ENCODE data around the gene OR6C68.
"Not testable (repeated sequence)": the region's sequence is repeated elsewhere in the genome, so short reads cannot be mapped to it uniquely, and the experiment has no call there.

The OR6C68 gene

GRCh38 chr12:55470088-55470829, 21.9 kb upstream of the OR6C68 start, which contains the start of gene OR6C70:
Gene OR6C70 (minus strand): TSS chr12:55470138. CDS start chr12:55470138, 0 bp downstream.
- TF ChIP-seq, protein P1, sequence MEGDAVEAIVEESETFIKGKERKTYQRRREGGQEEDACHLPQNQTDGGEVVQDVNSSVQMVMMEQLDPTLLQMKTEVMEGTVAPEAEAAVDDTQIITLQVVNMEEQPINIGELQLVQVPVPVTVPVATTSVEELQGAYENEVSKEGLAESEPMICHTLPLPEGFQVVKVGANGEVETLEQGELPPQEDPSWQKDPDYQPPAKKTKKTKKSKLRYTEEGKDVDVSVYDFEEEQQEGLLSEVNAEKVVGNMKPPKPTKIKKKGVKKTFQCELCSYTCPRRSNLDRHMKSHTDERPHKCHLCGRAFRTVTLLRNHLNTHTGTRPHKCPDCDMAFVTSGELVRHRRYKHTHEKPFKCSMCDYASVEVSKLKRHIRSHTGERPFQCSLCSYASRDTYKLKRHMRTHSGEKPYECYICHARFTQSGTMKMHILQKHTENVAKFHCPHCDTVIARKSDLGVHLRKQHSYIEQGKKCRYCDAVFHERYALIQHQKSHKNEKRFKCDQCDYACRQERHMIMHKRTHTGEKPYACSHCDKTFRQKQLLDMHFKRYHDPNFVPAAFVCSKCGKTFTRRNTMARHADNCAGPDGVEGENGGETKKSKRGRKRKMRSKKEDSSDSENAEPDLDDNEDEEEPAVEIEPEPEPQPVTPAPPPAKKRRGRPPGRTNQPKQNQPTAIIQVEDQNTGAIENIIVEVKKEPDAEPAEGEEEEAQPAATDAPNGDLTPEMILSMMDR (conservative IDR thresholded peaks at IDR 0.05) = no peak
- H3K27ac ChIP-seq = no peak within 1 kb of the TSS

DNA sequence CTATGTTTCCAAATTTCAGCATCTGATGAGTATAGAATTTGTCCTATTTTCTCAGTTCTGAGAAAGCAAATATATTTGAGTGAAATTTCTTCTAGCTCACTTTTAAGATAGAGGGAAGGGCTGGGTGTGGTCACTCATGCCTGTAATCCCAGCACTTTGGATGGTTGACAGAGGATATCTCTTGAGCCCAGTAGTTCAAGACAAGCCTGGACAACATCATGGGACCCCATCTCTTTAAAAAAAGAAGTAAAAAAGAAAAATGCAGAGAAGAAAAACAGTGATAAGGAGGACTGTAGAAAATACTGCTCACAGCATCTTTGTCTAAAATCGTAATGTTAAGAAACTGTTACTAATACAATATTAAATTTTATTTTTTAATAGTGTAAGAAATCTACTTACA, 19.9 kb upstream of the OR6C68 start:
- TF ChIP-seq, protein P1 (conservative IDR thresholded peaks at IDR 0.05) = no peak
- H3K27ac ChIP-seq = no peak overlapping the region

- H3K27ac ChIP-seq = not testable (repeated sequence)
These were observed 13.0 kb upstream of the OR6C68 start for GRCh38 chr12:55479136-55479535.

GRCh38 chr12:55484284-55484683, 7.9 kb upstream of the OR6C68 start:
- H3K27ac ChIP-seq = not testable (repeated sequence)

DNA sequence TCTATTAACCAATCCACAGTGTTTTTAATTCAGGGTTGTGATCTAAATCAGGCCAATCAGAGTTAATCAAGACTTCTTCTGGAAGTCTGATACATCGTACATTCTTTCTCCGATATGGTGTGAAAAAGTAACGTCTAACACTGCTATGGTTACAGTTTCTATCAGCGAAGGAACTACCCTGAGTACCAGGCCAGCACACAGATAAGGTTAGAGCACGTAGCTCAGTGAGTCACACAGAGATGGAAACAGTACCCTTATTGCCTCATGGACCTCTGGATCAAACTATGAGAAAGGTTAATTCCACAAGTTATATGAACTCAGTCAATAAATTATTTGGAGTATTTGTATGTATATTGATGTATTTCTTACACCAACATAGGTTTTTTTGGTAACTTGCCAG, 3.3 kb downstream of the OR6C68 start:
- H3K27ac ChIP-seq = no peak overlapping the region
- TF ChIP-seq, protein P1 (conservative IDR thresholded peaks at IDR 0.05) = no peak

- TF ChIP-seq, protein P1 (conservative IDR thresholded peaks at IDR 0.05) = no peak
- H3K27ac ChIP-seq = no peak overlapping the region
These were observed 7.1 kb downstream of the OR6C68 start for GRCh38 chr12:55499231-55499630.

GRCh38 chr12:55499810-55500252, 7.7 kb downstream of the OR6C68 start:
- TF ChIP-seq, protein P1 (conservative IDR thresholded peaks at IDR 0.05) = no peak
- H3K27ac ChIP-seq = no peak overlapping the region

- TF ChIP-seq, protein P1 (conservative IDR thresholded peaks at IDR 0.05) = no peak
- no peak overlapping the region for H3K27ac ChIP-seq
These were observed 9.4 kb downstream of the OR6C68 start for GRCh38 chr12:55501601-55502000.

All from VCaP (cell line).